ENCODE results near the gene TMEM132C. TPM values are rescaled to one million over a fixed set of nuclear protein-coding genes. Genes with fewer than 3 reads are reported as not detected.

TMEM132C gene
- total and polyA plus RNA-seq, 2 donors (not counting 1 experiment from before 2014, with no cell fraction given), result not detected

DNA sequence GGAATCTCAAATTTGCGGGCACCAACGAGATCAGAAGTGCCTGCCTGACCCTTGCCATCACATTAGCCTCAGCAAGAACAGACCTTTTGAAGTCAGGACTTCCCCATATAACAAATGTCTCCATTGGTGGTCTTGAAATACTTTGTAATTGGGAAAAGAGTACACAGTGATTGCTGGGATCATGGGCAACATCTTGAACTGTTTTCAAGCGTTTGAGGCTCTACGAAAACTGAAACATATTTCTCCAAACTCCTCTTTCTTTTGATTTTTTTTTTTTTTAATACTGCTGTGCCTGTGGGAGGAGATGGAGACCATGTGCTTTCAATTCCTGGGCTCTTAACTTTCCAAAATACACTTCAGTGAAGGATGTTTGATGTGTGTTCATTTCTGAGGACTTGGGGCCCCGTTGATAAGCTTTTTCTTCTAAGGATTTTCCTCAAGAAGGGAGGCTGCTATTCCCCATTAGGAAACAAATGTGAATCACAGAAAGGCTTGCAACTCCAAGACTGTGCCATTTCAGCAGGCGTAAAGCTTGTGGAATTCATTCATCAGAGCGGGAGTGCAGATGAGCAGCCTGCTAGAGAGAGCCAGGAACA lies 94.5 kb downstream of the TMEM132C start:
- H3K27ac ChIP-seq (ENCODE audit: low read length in 2 of 2), result no peak overlapping the region
- Mint-ChIP-seq H3K27me3 (peaks cover 7% of the 10 kb centered on the region), H3K9me3 (ENCODE audit: insufficient read depth) (peaks cover 4% of the 10 kb centered on the region), H3K4me1 (no peaks in the 10 kb centered on the region), H3K27ac (no peak overlapping the region), H3K4me3 (no peak overlapping the region)
- 78% methylated on average over 5 of the region's 7 CpGs for WGBS (ENCODE audit: insufficient coverage)
- no peaks in the 10 kb centered on the region for H4K20me1 ChIP-seq (ENCODE audit: control insufficient read depth, insufficient read depth, low read length, poor library complexity, severe bottlenecking)
- no peaks in the 10 kb centered on the region for H3K36me3 ChIP-seq (replicated peaks in 1 of 2; ENCODE audit: control extremely low read depth in 1 of 2, control insufficient read depth in 1 of 2, extremely low read depth in 1 of 2, insufficient read depth in 2 of 2, low read length in 1 of 2)
- H3K4me3 ChIP-seq (ENCODE audit: control extremely low read depth in 1 of 5, extremely low read depth in 1 of 5, insufficient read depth in 1 of 5, low read depth in 2 of 5, low read length in 4 of 5), result no peak overlapping the region
- ATAC-seq (ENCODE audit: low read depth) (no peak), DNase-seq (no peak)
- peaks cover 0 to 20% (median 0%) of the 10 kb centered on the region in 3 donors for H3K9me3 ChIP-seq (ENCODE audit: control extremely low read depth in 1 of 3, control insufficient read depth in 2 of 3, insufficient read depth in 1 of 3, low read length in 2 of 3)
- TF ChIP-seq, protein P1, sequence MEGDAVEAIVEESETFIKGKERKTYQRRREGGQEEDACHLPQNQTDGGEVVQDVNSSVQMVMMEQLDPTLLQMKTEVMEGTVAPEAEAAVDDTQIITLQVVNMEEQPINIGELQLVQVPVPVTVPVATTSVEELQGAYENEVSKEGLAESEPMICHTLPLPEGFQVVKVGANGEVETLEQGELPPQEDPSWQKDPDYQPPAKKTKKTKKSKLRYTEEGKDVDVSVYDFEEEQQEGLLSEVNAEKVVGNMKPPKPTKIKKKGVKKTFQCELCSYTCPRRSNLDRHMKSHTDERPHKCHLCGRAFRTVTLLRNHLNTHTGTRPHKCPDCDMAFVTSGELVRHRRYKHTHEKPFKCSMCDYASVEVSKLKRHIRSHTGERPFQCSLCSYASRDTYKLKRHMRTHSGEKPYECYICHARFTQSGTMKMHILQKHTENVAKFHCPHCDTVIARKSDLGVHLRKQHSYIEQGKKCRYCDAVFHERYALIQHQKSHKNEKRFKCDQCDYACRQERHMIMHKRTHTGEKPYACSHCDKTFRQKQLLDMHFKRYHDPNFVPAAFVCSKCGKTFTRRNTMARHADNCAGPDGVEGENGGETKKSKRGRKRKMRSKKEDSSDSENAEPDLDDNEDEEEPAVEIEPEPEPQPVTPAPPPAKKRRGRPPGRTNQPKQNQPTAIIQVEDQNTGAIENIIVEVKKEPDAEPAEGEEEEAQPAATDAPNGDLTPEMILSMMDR (IDR thresholded peaks at IDR 0.05), result no peak
- no peak for TF ChIP-seq EZH2 (IDR thresholded peaks at IDR 0.05; ENCODE audit: borderline replicate concordance, insufficient read depth, low read depth, low read length, poor library complexity, severe bottlenecking)
- no peak overlapping the region for H2AFZ ChIP-seq (ENCODE audit: insufficient read depth, low read depth, low read length, poor library complexity, severe bottlenecking)
- no peak overlapping the region for H3K9ac ChIP-seq (ENCODE audit: low read length)
- ChIA-PET POLR2A (no interaction called here), CTCF (no interaction called here)
- H3K27me3 ChIP-seq (replicated peaks in 1 of 4; ENCODE audit: control extremely low read depth in 1 of 4, control insufficient read depth in 3 of 4, insufficient read depth in 4 of 4, low read length in 3 of 4), result peaks cover 0 to 11% (median 0%) of the 10 kb centered on the region in 4 experiments
- H3K79me2 ChIP-seq (ENCODE audit: control insufficient read depth, insufficient read depth, low read length), result no peaks in the 10 kb centered on the region
- intact Hi-C loops (cut with micrococcal nuclease), result no loop called here
- H3K4me2 ChIP-seq (replicated peaks; ENCODE audit: low read depth, low read length, poor library complexity, severe bottlenecking), result no peak overlapping the region
- H3K4me1 ChIP-seq (ENCODE audit: control insufficient read depth in 2 of 2, insufficient read depth in 2 of 2, low read length in 2 of 2), result no peaks in the 10 kb centered on the region

DNA sequence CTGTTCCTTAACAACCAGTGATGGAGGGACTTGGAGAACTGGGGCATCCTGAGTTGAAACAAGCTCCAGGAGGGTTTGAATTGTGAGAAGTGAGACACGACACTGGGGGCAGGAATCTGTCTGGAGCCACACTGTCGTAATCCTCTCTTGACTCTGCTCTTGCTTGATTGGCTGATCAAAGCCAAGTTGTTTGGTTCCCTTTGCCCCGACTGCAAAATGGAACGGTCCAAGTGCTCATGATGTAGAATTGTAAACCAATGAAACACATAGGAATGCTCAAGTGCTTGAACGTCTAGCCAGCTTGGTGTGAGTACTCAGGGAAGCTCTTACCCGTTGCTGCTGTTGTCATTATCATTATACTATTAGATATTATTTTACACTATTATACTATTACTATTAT lies 98.1 kb downstream of the TMEM132C start:
- no peak for ATAC-seq (ENCODE audit: low read depth)
- no peak for TF ChIP-seq EZH2 (IDR thresholded peaks at IDR 0.05; ENCODE audit: borderline replicate concordance, insufficient read depth, low read depth, low read length, poor library complexity, severe bottlenecking)
- TF ChIP-seq, protein P1 (IDR thresholded peaks at IDR 0.05), result no peak
- no peak overlapping the region for H2AFZ ChIP-seq (ENCODE audit: insufficient read depth, low read depth, low read length, poor library complexity, severe bottlenecking)
- H3K9me3 ChIP-seq (ENCODE audit: control extremely low read depth in 1 of 3, control insufficient read depth in 2 of 3, insufficient read depth in 1 of 3, low read length in 2 of 3), result peaks cover 0 to 17% (median 0%) of the 10 kb centered on the region in 3 donors
- H3K9ac ChIP-seq (ENCODE audit: low read length), result no peak overlapping the region
- POLR2A ChIA-PET, result no interaction called here
- H3K4me3 ChIP-seq (ENCODE audit: control extremely low read depth in 1 of 5, extremely low read depth in 1 of 5, insufficient read depth in 1 of 5, low read depth in 2 of 5, low read length in 4 of 5), result no peak overlapping the region
- peaks cover 3% of the 10 kb centered on the region for H3K9me3 Mint-ChIP-seq (ENCODE audit: insufficient read depth)
- no peak for DNase-seq
- H3K79me2 ChIP-seq (ENCODE audit: control insufficient read depth, insufficient read depth, low read length), result no peaks in the 10 kb centered on the region
- peaks cover 11% of the 10 kb centered on the region for H3K27me3 Mint-ChIP-seq
- H3K27ac ChIP-seq (ENCODE audit: low read length in 2 of 2), result no peak overlapping the region
- H3K4me1 ChIP-seq (ENCODE audit: control insufficient read depth in 2 of 2, insufficient read depth in 2 of 2, low read length in 2 of 2), result no peaks in the 10 kb centered on the region
- intact Hi-C loops (cut with micrococcal nuclease), result no loop called here
- 48% methylated on average over 4 of the region's 6 CpGs for WGBS (ENCODE audit: insufficient coverage)
- no peaks in the 10 kb centered on the region for H3K4me1 Mint-ChIP-seq
- H3K27ac Mint-ChIP-seq, result no peak overlapping the region
- no peaks in the 10 kb centered on the region for H4K20me1 ChIP-seq (ENCODE audit: control insufficient read depth, insufficient read depth, low read length, poor library complexity, severe bottlenecking)
- no peak overlapping the region for H3K4me2 ChIP-seq (replicated peaks; ENCODE audit: low read depth, low read length, poor library complexity, severe bottlenecking)
- H3K27me3 ChIP-seq (replicated peaks in 1 of 4; ENCODE audit: control extremely low read depth in 1 of 4, control insufficient read depth in 3 of 4, insufficient read depth in 4 of 4, low read length in 3 of 4), result peaks cover 0 to 11% (median 0%) of the 10 kb centered on the region in 4 experiments
- H3K36me3 ChIP-seq (replicated peaks in 1 of 2; ENCODE audit: control extremely low read depth in 1 of 2, control insufficient read depth in 1 of 2, extremely low read depth in 1 of 2, insufficient read depth in 2 of 2, low read length in 1 of 2), result no peaks in the 10 kb centered on the region
- CTCF ChIA-PET, result no interaction called here
- no peak overlapping the region for H3K4me3 Mint-ChIP-seq

Measured in B cell (primary cell).